Mucosa of stomach (tissue), 1 donor: Measurements from ENCODE around the gene RPS6KC1.
"Not testable (repeated sequence)": the region's sequence is repeated elsewhere in the genome, so short reads cannot be mapped to it uniquely, and the experiment has no call there.

Experiments used
- H3K27me3 ChIP-seq: one replicate; pipeline ENCODE4 v1.7.0; 2013; ENCODE audit warnings: mild to moderate bottlenecking, low read length; ENCODE audit not compliant: control insufficient read depth, insufficient read depth
- H3K36me3 ChIP-seq: one replicate; pipeline ENCODE4 v1.7.0; 2013; ENCODE audit warnings: low read length; ENCODE audit not compliant: control insufficient read depth, insufficient read depth
- H3K4me1 ChIP-seq: one replicate; pipeline ENCODE4 v1.7.0; 2013; ENCODE audit warnings: mild to moderate bottlenecking, low read length; ENCODE audit not compliant: control insufficient read depth, insufficient read depth
- H3K4me3 ChIP-seq: one replicate; pipeline ENCODE4 v1.7.0; 2013; ENCODE audit warnings: low read length
- H3K9ac ChIP-seq: one replicate; pipeline ENCODE4 v1.7.0; 2013; ENCODE audit warnings: mild to moderate bottlenecking, low read length, moderate library complexity
- H3K9me3 ChIP-seq: one replicate; pipeline ENCODE4 v1.7.0; 2013; ENCODE audit warnings: mild to moderate bottlenecking, low read length, moderate library complexity; ENCODE audit not compliant: control insufficient read depth
- donor health status: Pancreatic carcinoma.

Gene RPS6KC1, protein sequence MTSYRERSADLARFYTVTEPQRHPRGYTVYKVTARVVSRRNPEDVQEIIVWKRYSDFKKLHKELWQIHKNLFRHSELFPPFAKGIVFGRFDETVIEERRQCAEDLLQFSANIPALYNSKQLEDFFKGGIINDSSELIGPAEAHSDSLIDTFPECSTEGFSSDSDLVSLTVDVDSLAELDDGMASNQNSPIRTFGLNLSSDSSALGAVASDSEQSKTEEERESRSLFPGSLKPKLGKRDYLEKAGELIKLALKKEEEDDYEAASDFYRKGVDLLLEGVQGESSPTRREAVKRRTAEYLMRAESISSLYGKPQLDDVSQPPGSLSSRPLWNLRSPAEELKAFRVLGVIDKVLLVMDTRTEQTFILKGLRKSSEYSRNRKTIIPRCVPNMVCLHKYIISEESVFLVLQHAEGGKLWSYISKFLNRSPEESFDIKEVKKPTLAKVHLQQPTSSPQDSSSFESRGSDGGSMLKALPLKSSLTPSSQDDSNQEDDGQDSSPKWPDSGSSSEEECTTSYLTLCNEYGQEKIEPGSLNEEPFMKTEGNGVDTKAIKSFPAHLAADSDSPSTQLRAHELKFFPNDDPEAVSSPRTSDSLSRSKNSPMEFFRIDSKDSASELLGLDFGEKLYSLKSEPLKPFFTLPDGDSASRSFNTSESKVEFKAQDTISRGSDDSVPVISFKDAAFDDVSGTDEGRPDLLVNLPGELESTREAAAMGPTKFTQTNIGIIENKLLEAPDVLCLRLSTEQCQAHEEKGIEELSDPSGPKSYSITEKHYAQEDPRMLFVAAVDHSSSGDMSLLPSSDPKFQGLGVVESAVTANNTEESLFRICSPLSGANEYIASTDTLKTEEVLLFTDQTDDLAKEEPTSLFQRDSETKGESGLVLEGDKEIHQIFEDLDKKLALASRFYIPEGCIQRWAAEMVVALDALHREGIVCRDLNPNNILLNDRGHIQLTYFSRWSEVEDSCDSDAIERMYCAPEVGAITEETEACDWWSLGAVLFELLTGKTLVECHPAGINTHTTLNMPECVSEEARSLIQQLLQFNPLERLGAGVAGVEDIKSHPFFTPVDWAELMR

DNA sequence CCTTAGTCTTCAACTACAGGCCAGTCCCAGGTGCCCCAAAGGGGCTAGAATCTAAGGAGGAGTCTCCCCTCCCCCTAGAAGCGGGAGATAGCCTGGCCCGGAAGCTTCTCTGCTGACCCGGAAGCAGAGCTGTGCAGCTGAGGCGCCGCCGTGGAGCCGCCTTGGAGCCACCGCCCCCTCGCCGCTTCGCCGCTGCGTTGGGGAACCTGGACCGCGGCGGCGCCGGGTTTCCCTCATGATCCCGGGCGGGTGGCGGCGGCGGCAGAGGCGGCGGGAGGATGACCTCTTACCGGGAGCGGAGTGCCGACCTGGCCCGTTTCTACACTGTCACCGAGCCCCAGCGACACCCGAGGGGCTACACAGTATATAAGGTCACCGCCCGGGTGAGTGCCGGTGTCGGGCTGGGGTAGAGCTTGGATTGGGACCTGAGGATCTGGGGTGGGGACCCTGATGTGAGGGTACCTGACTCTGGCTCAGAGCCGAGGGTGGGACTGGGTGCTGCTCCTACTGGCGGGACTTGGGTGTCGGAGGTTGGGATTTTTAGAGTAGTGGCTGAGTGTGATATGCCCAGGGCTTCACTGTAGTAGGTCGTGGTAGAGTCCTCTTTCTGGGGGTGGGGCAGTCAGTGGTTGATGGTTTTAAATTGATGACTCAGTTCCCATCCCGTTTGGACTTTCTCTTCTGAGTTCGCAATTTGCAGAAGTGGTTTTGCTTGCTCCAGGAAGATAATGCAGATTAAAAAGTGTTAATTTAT, at the start of gene RPS6KC1:
Gene RPS6KC1 (plus strand): TSS at position 115 of the 754 bp plus-strand sequence. CDS start 164 bp downstream, at position 279.
- Histone ChIP-seq H3K36me3 (no peaks in the 10 kb centered on the region), H3K4me1 (peaks cover 11% of the 10 kb centered on the region), H3K9me3 (no peaks in the 10 kb centered on the region), H3K4me3 (peak within 1 kb of the TSS; percentile 99), H3K9ac (peak within 1 kb of the TSS; percentile 74), H3K27me3 (no peaks in the 10 kb centered on the region)

DNA sequence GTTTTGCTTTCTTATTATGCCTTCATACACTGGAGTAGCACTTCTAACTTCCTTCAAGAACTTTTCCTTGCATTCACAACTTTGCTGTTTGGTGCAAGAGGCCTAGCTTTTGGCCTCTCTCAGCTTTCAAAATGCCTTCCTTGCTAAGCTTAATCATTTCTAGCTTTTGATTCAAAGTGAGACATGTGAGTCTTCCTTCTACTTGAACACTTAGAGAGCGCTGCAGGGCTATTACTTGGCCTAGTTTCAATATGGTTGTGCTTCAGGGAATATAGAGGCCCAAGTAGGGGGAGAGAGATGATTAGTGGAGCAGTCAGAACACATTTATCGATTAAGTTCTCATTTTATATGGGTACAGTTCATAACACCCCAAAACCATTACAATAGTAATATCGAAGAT, 47.8 kb upstream of the RPS6KC1 start:
- Histone ChIP-seq H3K36me3 (no peaks in the 10 kb centered on the region), H3K9ac (no peak overlapping the region), H3K4me1 (no peaks in the 10 kb centered on the region), H3K4me3 (no peak overlapping the region), H3K9me3 (no peaks in the 10 kb centered on the region), H3K27me3 (no peaks in the 10 kb centered on the region)

DNA sequence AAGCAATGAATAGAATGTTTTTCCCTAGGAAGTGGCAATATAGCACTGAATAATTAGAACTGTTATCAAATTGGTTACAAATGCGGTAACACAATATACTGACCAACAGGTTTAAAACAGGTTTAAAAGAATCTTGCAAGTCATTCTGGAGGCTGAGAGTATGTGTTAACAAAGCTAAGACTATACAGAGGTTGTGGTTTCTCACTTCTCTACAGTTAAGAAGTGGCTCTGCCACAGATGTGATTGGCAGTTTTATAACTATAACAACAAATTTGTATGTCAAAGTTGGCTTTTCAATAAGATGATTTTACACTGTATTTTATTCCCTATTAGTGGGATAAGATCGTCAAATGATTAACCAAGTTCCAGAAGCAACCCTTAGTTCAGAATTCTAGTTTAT, 42.5 kb upstream of the RPS6KC1 start:
- H3K9ac ChIP-seq, result no peak overlapping the region
- no peaks in the 10 kb centered on the region for H3K27me3 ChIP-seq
- no peaks in the 10 kb centered on the region for H3K9me3 ChIP-seq
- no peaks in the 10 kb centered on the region for H3K36me3 ChIP-seq
- H3K4me3 ChIP-seq, result no peak overlapping the region
- H3K4me1 ChIP-seq, result no peaks in the 10 kb centered on the region

DNA sequence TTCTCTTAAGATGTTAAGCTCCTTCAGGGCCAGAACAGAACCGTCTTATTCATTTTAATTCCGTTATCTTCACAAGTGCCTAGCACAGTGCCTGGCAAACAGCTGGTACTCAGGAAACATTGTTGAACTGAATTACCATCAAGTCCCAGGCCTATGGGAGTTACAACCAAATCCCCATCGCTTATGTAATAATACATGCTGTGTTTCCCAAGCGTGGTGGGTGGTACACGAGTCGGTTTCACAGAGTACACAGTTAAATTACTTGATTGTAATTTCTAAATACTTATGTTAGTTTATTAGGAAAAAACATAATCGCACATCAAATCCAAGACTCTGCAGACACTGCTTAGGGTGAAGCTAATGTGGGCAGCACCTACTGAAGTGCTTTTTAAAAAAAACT, 36.4 kb upstream of the RPS6KC1 start:
- peak overlapping the region; percentile 85 for H3K9ac ChIP-seq
- H3K4me1 ChIP-seq, result no peaks in the 10 kb centered on the region
- H3K36me3 ChIP-seq, result no peaks in the 10 kb centered on the region
- H3K4me3 ChIP-seq, result peak overlapping the region; percentile 59
- H3K27me3 ChIP-seq, result no peaks in the 10 kb centered on the region
- H3K9me3 ChIP-seq, result no peaks in the 10 kb centered on the region

DNA sequence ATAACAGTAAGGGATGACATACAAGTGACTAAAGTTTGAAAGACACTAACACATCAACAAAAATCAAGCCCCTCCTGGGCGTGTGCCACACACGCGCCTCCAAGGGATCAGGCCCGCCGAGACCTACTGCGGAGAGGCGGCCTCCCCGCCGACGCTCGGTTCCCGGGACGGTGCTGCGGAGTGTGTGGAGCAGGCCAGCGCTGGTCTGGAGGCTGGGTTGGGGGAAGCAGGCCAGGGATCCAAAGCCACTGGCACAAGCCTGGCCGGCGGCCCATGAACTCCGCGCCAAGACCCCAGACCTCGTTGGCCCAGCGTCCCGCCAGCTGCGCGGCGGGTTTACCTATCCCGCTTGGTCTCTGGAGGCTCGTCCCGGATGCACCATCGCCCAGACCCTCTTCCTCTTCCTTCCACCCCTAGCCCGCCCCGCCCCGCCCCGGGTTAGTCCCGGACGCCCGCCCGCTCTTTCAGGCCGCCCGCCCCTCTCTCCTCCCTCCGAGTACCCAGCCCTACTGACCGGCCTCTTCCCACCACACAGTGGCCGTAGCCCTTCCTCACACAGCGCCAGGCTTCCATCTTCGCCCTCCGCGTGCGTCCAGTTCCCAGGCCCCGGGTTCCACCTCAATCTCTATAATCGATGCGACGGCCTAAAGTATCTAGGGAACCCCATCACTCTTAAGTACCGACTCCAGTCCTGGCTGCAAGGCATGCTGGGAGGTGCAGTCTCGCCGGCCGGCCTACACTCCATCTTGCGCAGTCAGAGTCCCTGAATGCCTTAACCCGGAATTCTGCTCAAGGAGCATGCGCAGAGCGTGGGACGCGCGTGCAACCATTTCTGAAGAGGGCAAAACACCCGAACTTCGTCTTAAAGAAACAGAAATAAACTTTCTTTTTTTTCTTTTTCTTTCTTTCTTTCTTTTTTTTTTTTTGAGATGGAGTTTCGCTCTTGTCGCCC, 35.7 kb upstream of the RPS6KC1 start, which contains the start of gene ANGEL2:
Gene ANGEL2 (minus strand): TSS at position 769 of the 952 bp plus-strand sequence. CDS start 196 bp downstream, at position 573.
- Histone ChIP-seq H3K9ac (peak within 1 kb of the TSS; percentile 85), H3K36me3 (no peaks in the 10 kb centered on the region), H3K4me1 (no peaks in the 10 kb centered on the region), H3K27me3 (no peaks in the 10 kb centered on the region), H3K4me3 (peak within 1 kb of the TSS; percentile 59), H3K9me3 (no peaks in the 10 kb centered on the region)

DNA sequence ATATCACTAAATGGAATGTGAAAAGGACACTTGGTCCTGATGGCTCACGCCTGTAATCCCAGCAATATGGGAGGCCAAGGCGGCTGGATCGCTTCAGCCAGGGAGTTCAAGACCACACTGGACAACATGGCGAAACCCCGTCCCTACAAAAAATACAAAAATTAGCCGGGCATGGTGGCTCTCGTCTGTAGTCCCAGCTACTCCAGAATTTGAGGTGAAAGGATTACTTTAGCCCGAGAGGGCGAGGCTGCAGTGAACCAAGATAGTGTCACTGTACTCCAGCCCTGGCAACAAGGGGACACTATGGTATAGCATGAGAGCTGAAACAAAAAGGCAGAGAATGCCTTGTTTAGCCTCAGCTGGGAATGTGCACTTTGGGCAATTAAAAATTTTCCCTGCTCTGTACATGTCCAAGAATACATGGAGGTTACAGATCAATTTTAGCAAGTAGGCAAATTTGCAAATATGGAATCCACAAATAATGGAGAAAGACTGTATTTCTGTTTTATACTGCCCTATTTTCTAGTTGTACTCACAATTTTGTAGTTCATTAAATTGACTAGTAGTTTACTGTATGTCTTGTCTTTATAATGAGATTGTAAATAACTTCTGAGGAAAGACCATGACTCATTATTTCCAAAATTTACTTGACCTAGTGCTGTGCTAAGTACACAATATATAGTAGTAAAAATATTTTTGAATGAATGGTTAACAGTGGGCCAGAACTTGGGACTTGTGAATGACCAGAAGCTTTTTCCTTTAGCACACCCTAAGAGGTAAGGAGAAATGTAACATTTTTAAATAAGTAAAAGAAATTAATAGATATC, 33.4 kb upstream of the RPS6KC1 start:
- no peaks in the 10 kb centered on the region for H3K36me3 ChIP-seq
- H3K4me1 ChIP-seq, result no peaks in the 10 kb centered on the region
- no peak overlapping the region for H3K4me3 ChIP-seq
- no peak overlapping the region for H3K9ac ChIP-seq
- H3K9me3 ChIP-seq, result no peaks in the 10 kb centered on the region
- H3K27me3 ChIP-seq, result no peaks in the 10 kb centered on the region

DNA sequence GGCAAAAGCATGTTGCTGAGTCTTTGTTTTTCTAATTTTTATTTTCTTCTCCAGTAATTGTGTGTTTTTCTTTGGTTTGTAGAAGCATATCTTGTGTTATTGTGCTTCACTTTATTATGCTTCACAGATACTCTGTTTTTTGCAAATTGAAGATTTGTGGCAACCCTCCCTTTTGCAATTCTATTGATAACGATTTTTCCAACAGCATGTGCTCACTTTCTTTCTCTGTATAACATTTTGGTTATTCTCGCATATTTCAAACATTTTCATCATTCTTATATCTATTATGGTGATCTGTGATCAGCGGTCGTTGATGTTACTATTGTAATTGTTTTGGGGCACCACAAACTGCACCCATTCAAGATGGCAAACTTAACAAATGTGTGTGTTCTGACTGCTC, 31.6 kb upstream of the RPS6KC1 start:
- Histone ChIP-seq H3K9ac (no peak overlapping the region), H3K4me3 (no peak overlapping the region), H3K36me3 (no peaks in the 10 kb centered on the region), H3K9me3 (no peaks in the 10 kb centered on the region), H3K4me1 (no peaks in the 10 kb centered on the region), H3K27me3 (no peaks in the 10 kb centered on the region)

- H3K4me1 ChIP-seq, result no peaks in the 10 kb centered on the region
- no peak overlapping the region for H3K4me3 ChIP-seq
- no peaks in the 10 kb centered on the region for H3K9me3 ChIP-seq
- H3K27me3 ChIP-seq, result no peaks in the 10 kb centered on the region
- H3K36me3 ChIP-seq, result no peaks in the 10 kb centered on the region
- H3K9ac ChIP-seq, result no peak overlapping the region
Observed at GRCh38 chr1:213020016-213020415, 31.0 kb upstream of the RPS6KC1 start.

- H3K9ac ChIP-seq, H3K4me3 ChIP-seq, H3K9me3 ChIP-seq, H3K27me3 ChIP-seq, H3K4me1 ChIP-seq, H3K36me3 ChIP-seq: not testable (repeated sequence)
Observed at GRCh38 chr1:213027024-213027423, 24.0 kb upstream of the RPS6KC1 start.

DNA sequence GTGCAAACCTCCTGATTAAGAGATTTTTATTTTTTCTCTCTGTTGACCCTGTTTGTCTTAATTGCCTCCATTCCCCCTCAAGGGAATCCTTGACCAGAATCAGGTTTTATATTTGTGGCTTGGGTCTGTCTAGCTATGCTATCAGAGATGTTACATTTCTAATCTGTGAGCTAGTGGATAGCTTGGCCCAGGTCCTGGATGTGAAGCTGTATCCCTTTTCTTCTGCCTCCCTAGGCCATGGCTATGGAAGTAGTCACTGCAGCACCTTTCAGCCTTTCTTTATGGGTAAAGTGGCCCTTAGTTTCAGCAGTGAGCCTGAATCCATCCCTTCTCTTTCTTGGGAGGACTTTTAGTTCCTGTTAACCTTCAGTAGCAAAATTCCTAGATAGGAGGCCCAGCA, 18.4 kb upstream of the RPS6KC1 start:
- H3K27me3 ChIP-seq, result no peaks in the 10 kb centered on the region
- no peaks in the 10 kb centered on the region for H3K4me1 ChIP-seq
- no peaks in the 10 kb centered on the region for H3K36me3 ChIP-seq
- no peak overlapping the region for H3K9ac ChIP-seq
- no peak overlapping the region for H3K4me3 ChIP-seq
- H3K9me3 ChIP-seq, result no peaks in the 10 kb centered on the region
